SK-N-SH treated with all-trans-retinoic acid at 6 μM for 48 hours (cell line): ENCODE measurements around the gene DCTN2.
A peak's percentile ranks its signal among the peaks of the same experiment; 100 is the strongest.

ENCODE experiments used
- ATAC-seq: fragments of 200-7000 bp; cut with Tn5 transposase; 3 replicates; pipeline ENCODE4 v1.9.1; 2020; ENCODE audit warnings: mild to moderate bottlenecking, moderate library complexity
- BACH2 ChIP-seq: fragments of 250-450 bp; sonication (Bioruptor Pico); IDR thresholded peaks from 2 replicates; pipeline ENCODE4 v1.9.0; 2021; ENCODE audit warnings: mild to moderate bottlenecking, borderline replicate concordance
- CREB5 ChIP-seq: fragments of 250-450 bp; sonication (Bioruptor Pico); IDR thresholded peaks from 2 replicates; pipeline ENCODE4 v1.5.1; 2020; ENCODE audit warnings: low read depth, mild to moderate bottlenecking, moderate library complexity
- CSDC2 ChIP-seq: fragments of 250-450 bp; sonication (Bioruptor Pico); IDR thresholded peaks from 2 replicates; pipeline ENCODE4 v1.5.0; 2020; ENCODE audit warnings: mild to moderate bottlenecking, moderate library complexity
- CSRNP3 ChIP-seq: fragments of 250-450 bp; sonication (Bioruptor Pico); IDR thresholded peaks from 2 replicates; pipeline ENCODE4 v1.5.1; 2021; ENCODE audit warnings: mild to moderate bottlenecking, moderate library complexity
- GLIS3 ChIP-seq: fragments of 250-450 bp; sonication (Bioruptor Pico); IDR thresholded peaks from 2 replicates; pipeline ENCODE4 v1.5.0; 2020; ENCODE audit warnings: mild to moderate bottlenecking, moderate library complexity
- ISL1 ChIP-seq: fragments of 250-450 bp; sonication (Bioruptor Pico); IDR thresholded peaks from 2 replicates; pipeline ENCODE4 v2.1.2; 2022; ENCODE audit warnings: mild to moderate bottlenecking, moderate library complexity
- OSR1 ChIP-seq: fragments of 250-450 bp; sonication (Bioruptor Pico); IDR thresholded peaks from 2 replicates; pipeline ENCODE4 v1.8.0; 2022; ENCODE audit warnings: moderate library complexity, mild to moderate bottlenecking, inconsistent platforms
- PATZ1 ChIP-seq: fragments of 250-450 bp; sonication (Bioruptor Pico); IDR thresholded peaks from 2 replicates; pipeline ENCODE4 v1.8.0; 2020; ENCODE audit warnings: mild to moderate bottlenecking, moderate library complexity, borderline replicate concordance
- POU6F1 ChIP-seq: fragments of 250-450 bp; sonication (Bioruptor Pico); IDR thresholded peaks from 2 replicates; pipeline ENCODE4 v1.8.0; 2021; ENCODE audit warnings: low read depth, mild to moderate bottlenecking, moderate library complexity, borderline replicate concordance
- PPARA ChIP-seq: fragments of 250-450 bp; sonication (Bioruptor Pico); IDR thresholded peaks from 2 replicates; pipeline ENCODE4 v1.5.0; 2020; ENCODE audit warnings: mild to moderate bottlenecking, borderline replicate concordance
- RARB ChIP-seq: fragments of 250-450 bp; sonication (Bioruptor Pico); IDR thresholded peaks from 2 replicates; pipeline ENCODE4 v1.8.0; 2021; ENCODE audit warnings: mild to moderate bottlenecking, moderate library complexity
- SNAI2 ChIP-seq: fragments of 250-450 bp; sonication (Bioruptor Pico); IDR thresholded peaks from 2 replicates; pipeline ENCODE4 v1.5.0; 2020; ENCODE audit warnings: mild to moderate bottlenecking, moderate library complexity
- TCF4 ChIP-seq: fragments of 250-450 bp; sonication (Bioruptor Pico); IDR thresholded peaks from 2 replicates; pipeline ENCODE4 v1.8.0; 2021; ENCODE audit warnings: mild to moderate bottlenecking, moderate library complexity, borderline replicate concordance
- TOX ChIP-seq: fragments of 250-450 bp; sonication (Bioruptor Pico); IDR thresholded peaks from 2 replicates; pipeline ENCODE4 v1.8.0; 2021; ENCODE audit warnings: mild to moderate bottlenecking, moderate library complexity, borderline replicate concordance
- TSHZ2 ChIP-seq: fragments of 250-450 bp; sonication (Bioruptor Pico); IDR thresholded peaks from 2 replicates; pipeline ENCODE4 v1.5.0; 2020; ENCODE audit warnings: mild to moderate bottlenecking, moderate library complexity
- ZC3H10 ChIP-seq: fragments of 250-450 bp; sonication (Bioruptor Pico); IDR thresholded peaks from 2 replicates; pipeline ENCODE4 v1.5.1; 2021; ENCODE audit warnings: mild to moderate bottlenecking, moderate library complexity
- ZFP3 ChIP-seq: fragments of 250-450 bp; sonication (Bioruptor Pico); IDR thresholded peaks from 2 replicates; pipeline ENCODE4 v1.5.0; 2020; ENCODE audit warnings: mild to moderate bottlenecking, moderate library complexity
- ZFP30 ChIP-seq: fragments of 450-650 bp; formaldehyde crosslinking; IDR thresholded peaks from 2 replicates; pipeline ENCODE4 v1.5.0; 2022; ENCODE audit warnings: mild to moderate bottlenecking, moderate library complexity
- ZNF565 ChIP-seq: fragments of 450-650 bp; formaldehyde crosslinking; conservative IDR thresholded peaks from 2 replicates; pipeline ENCODE4 v1.5.0; 2020; ENCODE audit warnings: low read depth, mild to moderate bottlenecking, moderate library complexity
- ZNF70 ChIP-seq: fragments of 450-650 bp; formaldehyde crosslinking; IDR thresholded peaks from 2 replicates; pipeline ENCODE4 v1.5.0; 2020; ENCODE audit warnings: mild to moderate bottlenecking, moderate library complexity
- ZNF8 ChIP-seq: fragments of 450-650 bp; formaldehyde crosslinking; IDR thresholded peaks from 2 replicates; pipeline ENCODE4 v1.5.0; 2020; ENCODE audit warnings: mild to moderate bottlenecking, moderate library complexity

DCTN2 gene

GRCh38 chr12:57522887-57523705 lies 23.9 kb downstream of the DCTN2 start:
- ATAC-seq: no peak; the same call in 2 of the 3 replicates

GRCh38 chr12:57522011-57522886 lies 24.7 kb downstream of the DCTN2 start, which contains the start of gene MBD6:
Gene MBD6 (plus strand): TSS chr12:57522824. CDS start chr12:57524304, 1,480 bp downstream.
- ATAC-seq: peak; percentile 15
- TF ChIP-seq ZFP3 (no peak), PPARA (CRISPR knock-in tag) (no peak), ISL1 (CRISPR knock-in tag) (no peak), CSDC2 (CRISPR knock-in tag) (no peak), TCF4 (CRISPR knock-in tag) (0 out of 2 replicates have a peak, but pooled peaks have one; percentile 27), TOX (CRISPR knock-in tag) (no peak), RARB (no peak), ZC3H10 (CRISPR knock-in tag) (no peak), ZNF8 (CRISPR knock-in tag) (no peak), PATZ1 (peak; percentile 94; the same call in 1 of the 2 replicates)

More at GRCh38 chr12:57522887-57523705, 23.9 kb downstream of the DCTN2 start:
- TF ChIP-seq PPARA (CRISPR knock-in tag) (no peak), CREB5 (CRISPR knock-in tag) (no peak), ZFP3 (no peak), RARB (no peak), ZFP30 (CRISPR knock-in tag) (no peak), ISL1 (CRISPR knock-in tag) (no peak), TOX (CRISPR knock-in tag) (no peak), ZNF8 (CRISPR knock-in tag) (no peak), BACH2 (CRISPR knock-in tag) (no peak), ZC3H10 (CRISPR knock-in tag) (no peak), ZNF70 (CRISPR knock-in tag) (no peak), TCF4 (CRISPR knock-in tag) (no peak), SNAI2 (CRISPR knock-in tag) (no peak), TSHZ2 (CRISPR knock-in tag) (no peak), POU6F1 (CRISPR knock-in tag) (no peak), OSR1 (CRISPR knock-in tag) (no peak), ZNF565 (CRISPR knock-in tag) (no peak), CSRNP3 (no peak), GLIS3 (no peak), CSDC2 (CRISPR knock-in tag) (no peak)
